H9 (cell line): Measurements from ENCODE around the gene TMEM175. TPM values are rescaled to one million over a fixed set of nuclear protein-coding genes. Genes with fewer than 3 reads are reported as not detected.

Experiments used
- DNase-seq: peaks from one replicate; pipeline ENCODE4 v3.0.0-alpha.2; 2017
- H2AFZ ChIP-seq: one replicate; pipeline ENCODE4 v1.6.1; 2013; ENCODE audit warnings: mild to moderate bottlenecking, low read length, control low read depth, moderate library complexity
- H2AK5ac ChIP-seq: 2 replicates; pipeline ENCODE4 v1.6.1; 2013; ENCODE audit warnings: low read length, control low read depth, mixed read lengths; ENCODE audit not compliant: insufficient read length
- H2BK120ac ChIP-seq: one replicate; pipeline ENCODE4 v1.6.1; 2013; ENCODE audit warnings: low read depth, mild to moderate bottlenecking, low read length, control low read depth, inconsistent platforms; ENCODE audit not compliant: poor library complexity, severe bottlenecking
- H2BK12ac ChIP-seq: 2 replicates; pipeline ENCODE4 v1.6.1; 2013; ENCODE audit warnings: low read length, control low read depth, mixed read lengths, low read depth; ENCODE audit not compliant: insufficient read length
- H2BK15ac ChIP-seq: 2 replicates; pipeline ENCODE4 v1.6.1; 2013; ENCODE audit warnings: low read depth, low read length, control low read depth
- H2BK20ac ChIP-seq: one replicate; pipeline ENCODE4 v1.6.1; 2013; ENCODE audit warnings: low read depth, mild to moderate bottlenecking, low read length, control low read depth, inconsistent platforms; ENCODE audit not compliant: poor library complexity, severe bottlenecking
- H2BK5ac ChIP-seq: 2 replicates; pipeline ENCODE4 v1.6.1; 2013; ENCODE audit warnings: low read length, control low read depth, mixed read lengths; ENCODE audit not compliant: insufficient read length
- H3K14ac ChIP-seq: 2 replicates; pipeline ENCODE4 v1.6.1; 2013; ENCODE audit warnings: low read length, control low read depth; ENCODE audit not compliant: insufficient read depth
- H3K18ac ChIP-seq: 2 replicates; pipeline ENCODE4 v1.6.1; 2013; ENCODE audit warnings: low read depth, mild to moderate bottlenecking, mixed read lengths, low read length, control low read depth; ENCODE audit not compliant: insufficient read length
- H3K23ac ChIP-seq: 2 replicates; pipeline ENCODE4 v1.6.1; 2013; ENCODE audit warnings: low read length, control low read depth, mixed read lengths, low read depth; ENCODE audit not compliant: insufficient read length
- H3K23me2 ChIP-seq: 2 replicates; pipeline ENCODE4 v1.6.1; 2013; ENCODE audit warnings: low read depth, mild to moderate bottlenecking, mixed read lengths, low read length, control low read depth; ENCODE audit not compliant: insufficient read length, poor library complexity, severe bottlenecking
- H3K27ac ChIP-seq: 2 replicates; pipeline ENCODE4 v1.5.1; 2013; ENCODE audit warnings: low read length, control low read depth, mixed read lengths, low read depth; ENCODE audit not compliant: insufficient read length
- H3K27me3 ChIP-seq: 2 replicates; pipeline ENCODE4 v1.6.1; 2013; ENCODE audit warnings: low read length, control low read depth, inconsistent platforms; ENCODE audit not compliant: insufficient read depth
- H3K4ac ChIP-seq: 2 replicates; pipeline ENCODE4 v1.6.1; 2013; ENCODE audit warnings: low read depth, mild to moderate bottlenecking, control low read depth, inconsistent platforms, low read length, moderate library complexity
- H3K4me1 ChIP-seq: 2 replicates; pipeline ENCODE4 v1.6.1; 2013; ENCODE audit warnings: low read length, control low read depth, inconsistent platforms; ENCODE audit not compliant: insufficient read depth
- H3K4me2 ChIP-seq: 2 replicates; pipeline ENCODE4 v1.6.1; 2013; ENCODE audit warnings: low read length, control low read depth, mixed read lengths; ENCODE audit not compliant: insufficient read length, insufficient read depth
- H3K56ac ChIP-seq: 2 replicates; pipeline ENCODE4 v1.6.1; 2013; ENCODE audit warnings: low read depth, mild to moderate bottlenecking, mixed read lengths, low read length, control low read depth; ENCODE audit not compliant: insufficient read length
- H3K79me1 ChIP-seq: 2 replicates; pipeline ENCODE4 v1.6.1; 2013; ENCODE audit warnings: low read depth, mild to moderate bottlenecking, moderate library complexity, low read length, control low read depth, inconsistent platforms; ENCODE audit not compliant: insufficient read depth, poor library complexity, severe bottlenecking
- H3K79me2 ChIP-seq: 2 replicates; pipeline ENCODE4 v1.6.1; 2013; ENCODE audit warnings: low read length, control low read depth, inconsistent platforms; ENCODE audit not compliant: insufficient read depth
- H3K9ac ChIP-seq: 2 replicates; pipeline ENCODE4 v1.6.1; 2013; ENCODE audit warnings: low read length, control low read depth, mixed read lengths; ENCODE audit not compliant: insufficient read length; ENCODE audit errors: extremely low read depth
- H3K9me3 ChIP-seq: one replicate; pipeline ENCODE4 v1.6.1; 2013; ENCODE audit warnings: low read depth, low read length, inconsistent platforms; ENCODE audit not compliant: control insufficient read depth
- H3T11ph ChIP-seq: one replicate; pipeline ENCODE4 v1.6.1; 2013; ENCODE audit warnings: mild to moderate bottlenecking, low read length, control low read depth, inconsistent platforms
- H4K20me1 ChIP-seq: one replicate; pipeline ENCODE4 v1.6.1; 2013; ENCODE audit not compliant: control insufficient read depth, insufficient read length, insufficient read depth
- H4K5ac ChIP-seq: 2 replicates; pipeline ENCODE4 v1.6.1; 2013; ENCODE audit warnings: low read depth, mild to moderate bottlenecking, mixed read lengths, low read length, control low read depth; ENCODE audit not compliant: insufficient read length
- H4K8ac ChIP-seq: replicated peaks from 2 replicates; pipeline ENCODE4 v1.6.1; 2013; ENCODE audit warnings: low read length, control low read depth, mixed read lengths, low read depth; ENCODE audit not compliant: insufficient read length
- H4K91ac ChIP-seq: 2 replicates; pipeline ENCODE4 v1.6.1; 2013; ENCODE audit warnings: low read depth, mild to moderate bottlenecking, moderate library complexity, mixed read lengths, low read length, control low read depth; ENCODE audit not compliant: insufficient read length
- H3K27ac Mint-ChIP-seq, 3 experiments: 2 replicates in 2 of 3; 3 replicates in 1 of 3; pipeline ENCODE4 v1.8.0; 2020 to 2021; ENCODE audit warnings: mixed read lengths in 3 of 3, mild to moderate bottlenecking in 1 of 3, moderate library complexity in 1 of 3
- H3K27me3 Mint-ChIP-seq: 2 replicates; pipeline ENCODE4 v1.8.0; 2021; ENCODE audit warnings: low read depth, mild to moderate bottlenecking, moderate library complexity, mixed read lengths
- H3K36me3 Mint-ChIP-seq, 3 experiments: 2 replicates in 2 of 3; 3 replicates in 1 of 3; pipeline ENCODE4 v1.8.0; 2020 to 2021; ENCODE audit warnings: low read depth in 3 of 3, mixed read lengths in 3 of 3; ENCODE audit not compliant: insufficient read depth in 1 of 3
- H3K4me1 Mint-ChIP-seq, 2 experiments: 2 replicates each; pipeline ENCODE4 v1.8.0; 2020; ENCODE audit warnings: mixed read lengths in 2 of 2
- H3K4me3 Mint-ChIP-seq, 2 experiments: 2 replicates in 1 of 2; 3 replicates in 1 of 2; pipeline ENCODE4 v1.8.0; 2020 to 2021; ENCODE audit warnings: mild to moderate bottlenecking in 2 of 2, mixed read lengths in 2 of 2, moderate library complexity in 1 of 2
- H3K9me3 Mint-ChIP-seq, 2 experiments: 2 replicates in 1 of 2; 3 replicates in 1 of 2; pipeline ENCODE4 v1.8.0; 2020; ENCODE audit warnings: mild to moderate bottlenecking in 2 of 2, mixed read lengths in 2 of 2, moderate library complexity in 1 of 2
- CTCF ChIP-seq: fragments of 200-600 bp; sonication (generic); conservative IDR thresholded peaks from 3 replicates; pipeline ENCODE4 v1.8.0; 2021; ENCODE audit warnings: antibody characterized with exemption, mild to moderate bottlenecking
- WGBS: extraction: QIAGEN DNeasy Blood & Tissue Kit; methylation state at CpG from one replicate; pipeline ENCODE4 v1.1.7; 2013; ENCODE audit warnings: missing lambda C conversion rate, low lambda C conversion rate, mixed read lengths; ENCODE audit not compliant: insufficient read length; ENCODE audit errors: extremely low coverage; 5-methylcytosine and 5-hydroxymethylcytosine counted together
- total RNA-seq: library from RNA; stranded (reverse); gene quantifications from 2 replicates; pipeline ENCODE4 v1.2.1, GENCODE V29; 2021

The TMEM175 gene
- total RNA-seq, 1 experiment from 2014 or later: 6.4 TPM

DNA sequence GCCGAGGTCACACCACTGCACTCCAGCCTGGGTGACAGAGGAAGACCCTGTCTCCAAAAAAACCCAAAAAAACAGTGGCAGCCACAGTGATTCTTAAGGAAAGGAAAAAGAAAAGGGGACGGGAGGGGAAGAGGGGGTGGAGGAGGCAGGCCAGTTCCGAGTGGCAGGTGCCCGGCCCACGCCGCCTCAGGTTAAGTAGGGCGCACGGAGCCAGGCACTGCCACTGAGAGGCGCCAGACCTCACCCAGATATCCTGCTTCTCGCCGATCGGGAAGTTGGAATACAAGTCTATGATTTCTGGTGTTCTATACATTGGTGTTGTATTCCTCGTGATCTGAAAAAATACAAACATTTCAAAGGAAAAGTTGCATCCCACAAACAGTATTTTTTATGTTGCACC is 36.0 kb upstream of the TMEM175 start:
- Histone ChIP-seq H3K23me2 (no peaks in the 10 kb centered on the region), H4K20me1 (no peaks in the 10 kb centered on the region)

More for the DNA sequence above, 36.0 kb upstream of the TMEM175 start:
- H3K9me3 Mint-ChIP-seq: no peaks in the 10 kb centered on the region
- no peak overlapping the region for H3K14ac ChIP-seq
- H3K27ac Mint-ChIP-seq: no peak overlapping the region
- no peak overlapping the region for H2BK12ac ChIP-seq
- H3K9me3 ChIP-seq: no peaks in the 10 kb centered on the region
- no peaks in the 10 kb centered on the region for H3K27me3 ChIP-seq
- H3K23ac ChIP-seq: no peak overlapping the region
- TF ChIP-seq CTCF: peak; percentile 52; the same call in 2 of the 3 replicates
- H3T11ph ChIP-seq: no peak overlapping the region
- H3K56ac ChIP-seq: no peak overlapping the region
- H2BK20ac ChIP-seq: no peak overlapping the region
- H3K79me2 ChIP-seq: no peaks in the 10 kb centered on the region
- H2AFZ ChIP-seq: no peak overlapping the region
- H2BK15ac ChIP-seq: no peak overlapping the region
- H2BK120ac ChIP-seq: no peak overlapping the region
- no peaks in the 10 kb centered on the region for H3K4me1 Mint-ChIP-seq
- H3K9ac ChIP-seq: no peak overlapping the region
- WGBS: no CpG with 5 or more reads among the region's 13 CpGs
- no peaks in the 10 kb centered on the region for H3K27me3 Mint-ChIP-seq
- H4K91ac ChIP-seq: no peak overlapping the region
- H2BK5ac ChIP-seq: no peak overlapping the region
- H3K79me1 ChIP-seq: no peaks in the 10 kb centered on the region
- peaks cover 3 to 35% (median 16%) of the 10 kb centered on the region in 3 experiments; a peak in 5 of 7 replicates for H3K36me3 Mint-ChIP-seq
- H3K27ac ChIP-seq: no peak overlapping the region
- H2AK5ac ChIP-seq: no peak overlapping the region
- no peak for DNase-seq
- H4K5ac ChIP-seq: no peak overlapping the region
- H4K8ac ChIP-seq: no peak overlapping the region
- no peak overlapping the region for H3K4ac ChIP-seq
- no peak overlapping the region for H3K18ac ChIP-seq
- no peak overlapping the region for H3K4me2 ChIP-seq
- no peaks in the 10 kb centered on the region for H3K4me1 ChIP-seq
- H3K4me3 Mint-ChIP-seq: no peak overlapping the region
